GOT3 (cell line): ENCODE data around the gene HCFC1.
"Not testable (repeated sequence)": the region's sequence is repeated elsewhere in the genome, so short reads cannot be mapped to it uniquely, and the experiment has no call there.

ENCODE experiments used
- DNase-seq: peaks from one replicate; lab custom pipeline; 2025; ENCODE audit warnings: mixed read lengths; lab: John Stamatoyannopoulos, UW

The HCFC1 gene

GRCh38 chrX:154008521-154008920 is 36.9 kb upstream of the HCFC1 start:
- DNase-seq: no peak

- no peak for DNase-seq
Measured at GRCh38 chrX:154006947-154007346, 35.3 kb upstream of the HCFC1 start.

- no peak for DNase-seq
Measured at GRCh38 chrX:154004315-154004714, 32.7 kb upstream of the HCFC1 start.

GRCh38 chrX:154002215-154002719 is 30.6 kb upstream of the HCFC1 start:
- DNase-seq: peak; percentile 23

- DNase-seq: no peak
Measured at GRCh38 chrX:154000051-154000450, 28.4 kb upstream of the HCFC1 start.

GRCh38 chrX:153999359-154000037 is 27.9 kb upstream of the HCFC1 start:
- no peak for DNase-seq

- DNase-seq: no peak
Measured at GRCh38 chrX:153995504-153995903, 23.9 kb upstream of the HCFC1 start.

GRCh38 chrX:153994398-153994797 is 22.8 kb upstream of the HCFC1 start:
- not testable (repeated sequence) for DNase-seq

GRCh38 chrX:153993978-153994377 is 22.4 kb upstream of the HCFC1 start:
- no peak for DNase-seq

GRCh38 chrX:153993079-153993478 is 21.5 kb upstream of the HCFC1 start:
- no peak for DNase-seq

- no peak for DNase-seq
Measured at GRCh38 chrX:153992180-153992579, 20.6 kb upstream of the HCFC1 start.

- DNase-seq: no peak
Measured at GRCh38 chrX:153991013-153991580, 19.5 kb upstream of the HCFC1 start.

- DNase-seq: no peak
Measured at GRCh38 chrX:153989973-153990655, 18.5 kb upstream of the HCFC1 start.

- DNase-seq: no peak
Measured at GRCh38 chrX:153988493-153988892, 16.9 kb upstream of the HCFC1 start.

GRCh38 chrX:153984351-153985178 is 12.9 kb upstream of the HCFC1 start:
- DNase-seq: no peak

- DNase-seq: no peak
Measured at GRCh38 chrX:153983321-153983801, 11.7 kb upstream of the HCFC1 start.

- no peak for DNase-seq
Measured at GRCh38 chrX:153981771-153982533, 10.3 kb upstream of the HCFC1 start.

- DNase-seq: no peak
Measured at GRCh38 chrX:153981231-153981630, 9.6 kb upstream of the HCFC1 start.

GRCh38 chrX:153980394-153980793 is 8.8 kb upstream of the HCFC1 start:
- DNase-seq: not testable (repeated sequence)

GRCh38 chrX:153974726-153975286 is 3.2 kb upstream of the HCFC1 start:
- no peak for DNase-seq
